GM19099 (cell line): ENCODE results near the gene SLC35G6.

Experiments used
- POLR2A ChIP-seq: IDR thresholded peaks from 3 replicates; pipeline ENCODE4 v1.6.1; 2011; ENCODE audit warnings: low read depth; ENCODE audit not compliant: insufficient read length; ENCODE audit errors: extremely low read depth

SLC35G6 gene

DNA sequence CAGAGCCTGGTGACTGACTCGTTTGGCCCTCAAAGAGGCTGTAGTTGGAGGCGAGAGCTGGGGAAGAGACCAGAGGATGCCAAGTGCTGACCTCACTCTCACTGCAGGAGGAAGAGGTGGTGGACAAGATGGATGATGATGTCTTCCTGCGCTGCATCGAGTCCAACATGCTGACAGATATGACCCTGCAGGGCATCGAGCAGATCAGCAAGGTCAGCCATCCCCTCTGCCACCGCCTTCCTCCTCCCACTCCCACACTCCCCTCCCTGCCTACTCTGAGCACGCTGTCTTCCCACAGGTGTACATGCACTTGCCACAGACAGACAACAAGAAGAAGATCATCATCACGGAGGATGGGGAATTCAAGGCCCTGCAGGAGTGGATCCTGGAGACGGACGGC lies 29.9 kb downstream of the SLC35G6 start:
- TF ChIP-seq POLR2A = no peak

DNA sequence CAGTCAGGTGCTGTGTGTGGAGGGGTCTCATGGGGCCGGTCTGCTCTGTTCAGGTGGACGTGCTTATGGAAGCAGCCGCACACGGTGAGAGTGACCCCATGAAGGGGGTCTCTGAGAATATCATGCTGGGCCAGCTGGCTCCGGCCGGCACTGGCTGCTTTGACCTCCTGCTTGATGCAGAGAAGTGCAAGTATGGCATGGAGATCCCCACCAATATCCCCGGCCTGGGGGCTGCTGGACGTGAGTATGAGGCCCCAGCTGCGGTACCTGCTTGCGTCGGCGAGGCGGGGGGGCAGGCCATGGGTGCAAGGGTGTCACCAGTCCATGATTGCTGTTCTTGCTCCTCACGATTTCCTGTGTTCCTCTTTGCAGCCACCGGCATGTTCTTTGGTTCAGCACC lies 30.9 kb downstream of the SLC35G6 start:
- no peak for TF ChIP-seq POLR2A

DNA sequence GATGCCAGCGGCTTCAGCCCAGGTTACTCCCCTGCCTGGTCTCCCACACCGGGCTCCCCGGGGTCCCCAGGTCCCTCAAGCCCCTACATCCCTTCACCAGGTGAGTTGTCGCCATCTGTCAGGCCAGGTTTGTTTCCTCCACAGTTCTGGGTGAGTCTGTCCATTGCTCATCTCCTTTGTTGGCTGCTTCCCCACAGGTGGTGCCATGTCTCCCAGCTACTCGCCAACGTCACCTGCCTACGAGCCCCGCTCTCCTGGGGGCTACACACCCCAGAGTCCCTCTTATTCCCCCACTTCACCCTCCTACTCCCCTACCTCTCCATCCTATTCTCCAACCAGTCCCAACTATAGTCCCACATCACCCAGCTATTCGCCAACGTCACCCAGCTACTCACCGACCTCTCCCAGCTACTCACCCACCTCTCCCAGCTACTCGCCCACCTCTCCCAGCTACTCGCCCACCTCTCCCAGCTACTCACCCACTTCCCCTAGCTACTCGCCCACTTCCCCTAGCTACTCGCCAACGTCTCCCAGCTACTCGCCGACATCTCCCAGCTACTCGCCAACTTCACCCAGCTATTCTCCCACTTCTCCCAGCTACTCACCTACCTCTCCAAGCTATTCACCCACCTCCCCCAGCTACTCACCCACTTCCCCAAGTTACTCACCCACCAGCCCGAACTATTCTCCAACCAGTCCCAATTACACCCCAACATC lies 31.7 kb downstream of the SLC35G6 start:
- TF ChIP-seq POLR2A = no peak

- TF ChIP-seq POLR2A = no peak
These were observed 32.7 kb downstream of the SLC35G6 start for GRCh38 chr17:7513850-7514419.

GRCh38 chr17:7515911-7516610 lies 34.8 kb downstream of the SLC35G6 start:
- no peak for TF ChIP-seq POLR2A

DNA sequence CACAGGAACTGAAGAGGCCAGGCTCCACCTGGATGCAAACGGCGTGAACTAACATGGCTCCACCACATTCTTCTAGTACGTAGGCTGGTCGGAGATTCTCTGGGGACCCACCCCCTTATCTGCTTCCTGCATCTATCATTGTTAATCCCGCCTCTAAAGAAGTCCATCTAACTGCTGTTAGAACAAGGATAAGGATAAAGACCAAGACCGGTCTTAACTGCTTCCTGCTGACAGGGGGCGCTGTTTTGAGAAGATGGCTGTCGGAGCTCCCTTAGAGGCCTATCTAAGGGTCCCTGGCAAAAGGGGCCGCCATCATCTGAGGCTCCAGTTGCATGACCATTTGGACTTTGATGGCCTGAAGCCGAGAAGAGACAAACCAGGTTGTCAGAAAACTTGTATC lies 41.8 kb downstream of the SLC35G6 start:
- no peak for TF ChIP-seq POLR2A

- TF ChIP-seq POLR2A = no peak
These were observed 47.6 kb downstream of the SLC35G6 start for GRCh38 chr17:7528842-7529241.

- TF ChIP-seq POLR2A = no peak
These were observed 49.0 kb downstream of the SLC35G6 start for GRCh38 chr17:7530023-7530900.
